Right lobe of liver (tissue), 4 donors: ENCODE results near the gene XPO6.

ENCODE experiments used
- CTCF ChIP-seq, 4 donors: fragments of 200-600 bp in 3 of 4; fragments of 450-650 bp in 1 of 4; IDR thresholded peaks; one replicate each; pipeline versions ENCODE4 v1.5.1 to v1.8.0; 2016 to 2022; ENCODE audit warnings: antibody characterized with exemption in 4 of 4, mild to moderate bottlenecking in 2 of 4
- POLR2A ChIP-seq: fragments of 450-650 bp; IDR thresholded peaks from one replicate; pipeline ENCODE4 v1.6.1; 2017; ENCODE audit warnings: antibody characterized with exemption, mild to moderate bottlenecking
- donor health status: DM: no; HTN: no; CAD: no.
- donor health status: DM: no; HTN: no; CAD: no.
- donor health status: DM: no; HTN: yes; CAD: no.

GRCh38 chr16:28161626-28162025, 50.1 kb downstream of the XPO6 start:
- TF ChIP-seq POLR2A (no peak), CTCF (IDR thresholded peaks at IDR 0.05) (no peak)
